PC-3 (cell line): ENCODE data around the gene ASCC3. TPM values are rescaled to one million over a fixed set of nuclear protein-coding genes. Genes with fewer than 3 reads are reported as not detected.

ENCODE experiments used
- ATAC-seq: fragments of 200-7000 bp; cut with Tn5 transposase; 2 replicates; pipeline ENCODE4 v1.9.1; 2020; ENCODE audit warnings: mild to moderate bottlenecking, moderate library complexity
- BruUV-seq: library from RNA; stranded (reverse); fragments of 400-500 nt; replicated peaks from 2 replicates; lab custom pipeline; 2021; lab: Mats Ljungman, UMichigan
- CTCF ChIA-PET: fragments of 300-600 bp; sonication (Branson Sonifier 250); formaldehyde crosslinking; loops from one replicate; lab custom pipeline; 2022; ENCODE audit warnings: antibody characterized with exemption; lab: Charles Lee
- POLR2A ChIA-PET: fragments of 300-600 bp; sonication (Branson Sonifier 250); formaldehyde crosslinking; loops from one replicate; lab custom pipeline; 2022; ENCODE audit warnings: antibody characterized with exemption; ENCODE audit not compliant: unreplicated experiment; lab: Charles Lee
- DNase-seq: peaks from one replicate; pipeline ENCODE4 v3.0.0-alpha.2; 2015
- H2AFZ ChIP-seq: fragments of 300-600 bp; sonication (generic); 2 replicates; pipeline ENCODE4 v1.6.0; 2016; ENCODE audit warnings: antibody characterized with exemption, low read length
- H3F3A ChIP-seq: fragments of 300-600 bp; sonication (generic); one replicate; pipeline ENCODE4 v1.6.0; 2017; ENCODE audit warnings: antibody characterized with exemption, low read length, control low read depth, mild to moderate bottlenecking; ENCODE audit not compliant: unreplicated experiment
- H3K27ac ChIP-seq: fragments of 300-600 bp; sonication (generic); 2 replicates; pipeline ENCODE4 v1.5.1; 2016; ENCODE audit warnings: mild to moderate bottlenecking, low read length
- H3K27me3 ChIP-seq: fragments of 300-600 bp; sonication (generic); 2 replicates; pipeline ENCODE4 v1.6.1; 2016; ENCODE audit warnings: low read length, mixed read lengths
- H3K36me3 ChIP-seq: fragments of 300-600 bp; sonication (generic); 2 replicates; pipeline ENCODE4 v1.6.1; 2016; ENCODE audit warnings: low read depth, mixed run types, low read length, mixed read lengths
- H3K4me1 ChIP-seq: fragments of 300-600 bp; sonication (generic); 2 replicates; pipeline ENCODE4 v1.5.1; 2016; ENCODE audit warnings: low read length; ENCODE audit not compliant: insufficient read depth
- H3K4me2 ChIP-seq: fragments of 300-600 bp; sonication (generic); 2 replicates; pipeline ENCODE4 v1.6.0; 2016; ENCODE audit warnings: low read length
- H3K4me3 ChIP-seq: fragments of 300-600 bp; sonication (generic); 2 replicates; pipeline ENCODE4 v1.5.1; 2016; ENCODE audit warnings: mild to moderate bottlenecking, low read length, mixed read lengths
- H3K79me2 ChIP-seq: fragments of 300-600 bp; sonication (generic); 2 replicates; pipeline ENCODE4 v1.6.1; 2017; ENCODE audit warnings: low read length, mixed read lengths
- H3K9ac ChIP-seq: fragments of 300-600 bp; sonication (generic); 2 replicates; pipeline ENCODE4 v1.6.0; 2016; ENCODE audit warnings: mild to moderate bottlenecking, low read length
- H3K9me2 ChIP-seq: fragments of 300-600 bp; sonication (generic); replicated peaks from 2 replicates; pipeline ENCODE4 v1.6.1; 2016; ENCODE audit warnings: mixed run types, low read length, mixed read lengths
- H3K9me3 ChIP-seq: fragments of 300-600 bp; sonication (generic); 2 replicates; pipeline ENCODE4 v1.6.1; 2016; ENCODE audit warnings: low read length, mixed read lengths
- H4K20me1 ChIP-seq: fragments of 300-600 bp; sonication (generic); 2 replicates; pipeline ENCODE4 v1.6.1; 2016; ENCODE audit warnings: low read length, mixed read lengths
- CTCF ChIP-seq: fragments of 300-600 bp; sonication (generic); conservative IDR thresholded peaks from 2 replicates; pipeline ENCODE4 v1.5.1; 2017; ENCODE audit warnings: antibody characterized with exemption, low read depth, mild to moderate bottlenecking, low read length
- EZH2 ChIP-seq: fragments of 300-600 bp; sonication (generic); IDR thresholded peaks from one replicate; pipeline ENCODE4 v1.6.1; 2017; ENCODE audit warnings: antibody characterized with exemption, mild to moderate bottlenecking, low read length; ENCODE audit not compliant: unreplicated experiment
- EZH2phosphoT487 ChIP-seq: fragments of 300-600 bp; sonication (generic); IDR thresholded peaks from 2 replicates; pipeline ENCODE4 v1.6.1; 2018; ENCODE audit warnings: mild to moderate bottlenecking, antibody characterized with exemption, low read length, borderline replicate concordance
- intact Hi-C: fragments of 100-400 bp; cut with micrococcal nuclease; formaldehyde crosslinking; loops from 2 replicates; pipeline ENCODE4 v1.9.0; 2023
- total RNA-seq: library from RNA; depleted of rRNA; stranded (reverse); fragments of >200 nt; gene quantifications from 2 replicates; pipeline ENCODE4 v1.2.3, GENCODE V29; 2014

ASCC3 gene
- total RNA-seq, 1 experiment from 2014 or later, result 27.7 TPM

GRCh38 chr6:100614386-100614785, 266.7 kb downstream of the ASCC3 start:
- no peaks in the 10 kb centered on the region for H3K36me3 ChIP-seq
- H3K9ac ChIP-seq, result no peak overlapping the region
- no peaks in the 10 kb centered on the region for H3K9me3 ChIP-seq
- H3K27me3 ChIP-seq, result no peaks in the 10 kb centered on the region
- ChIA-PET POLR2A (no interaction called here), CTCF (no interaction called here)
- peaks cover 17% of the 10 kb centered on the region for H3K4me1 ChIP-seq
- no peak for ATAC-seq
- intact Hi-C loops, result no loop called here
- BruUV-seq, result no TSS peak
- H3K4me3 ChIP-seq, result no peak overlapping the region
- H3K79me2 ChIP-seq, result no peaks in the 10 kb centered on the region
- no peak overlapping the region for H2AFZ ChIP-seq
- no peak for DNase-seq
- H4K20me1 ChIP-seq, result no peaks in the 10 kb centered on the region
- TF ChIP-seq EZH2, result no peak
- TF ChIP-seq EZH2phosphoT487, result no peak
- no peak for TF ChIP-seq CTCF
- H3K9me2 ChIP-seq, result no peaks in the 10 kb centered on the region
- H3F3A ChIP-seq, result no peaks in the 10 kb centered on the region
- H3K27ac ChIP-seq, result no peak overlapping the region
- H3K4me2 ChIP-seq, result no peak overlapping the region

DNA sequence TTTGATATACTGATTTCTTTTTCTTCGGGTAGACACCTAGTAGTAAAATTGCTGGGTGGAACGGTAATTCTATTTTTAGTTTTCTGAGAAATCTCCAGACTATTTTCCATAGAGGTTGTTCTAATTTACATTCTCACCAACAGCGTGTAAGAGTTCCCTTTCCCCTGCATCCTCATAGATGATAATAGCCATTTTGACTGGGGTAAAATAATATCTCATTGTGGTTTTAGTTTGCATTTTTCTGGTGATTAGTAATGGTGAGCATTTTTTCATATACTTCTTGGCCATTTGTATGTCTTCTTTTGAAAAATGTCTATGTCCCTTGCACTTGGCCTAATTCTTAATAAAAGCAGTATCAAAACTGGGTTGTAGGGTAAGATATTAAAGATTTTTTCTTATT, 267.5 kb downstream of the ASCC3 start:
- ChIA-PET POLR2A (no interaction called here), CTCF (no interaction called here)
- Histone ChIP-seq H3K79me2 (no peaks in the 10 kb centered on the region), H2AFZ (no peak overlapping the region), H4K20me1 (no peaks in the 10 kb centered on the region), H3K27ac (no peak overlapping the region), H3K9ac (no peak overlapping the region), H3K9me3 (no peaks in the 10 kb centered on the region), H3K4me1 (peaks cover 12% of the 10 kb centered on the region), H3K4me2 (no peak overlapping the region), H3K9me2 (no peaks in the 10 kb centered on the region), H3F3A (no peaks in the 10 kb centered on the region), H3K4me3 (no peak overlapping the region), H3K27me3 (no peaks in the 10 kb centered on the region), H3K36me3 (no peaks in the 10 kb centered on the region)
- TF ChIP-seq CTCF, result no peak
- TF ChIP-seq EZH2phosphoT487, result no peak
- TF ChIP-seq EZH2, result no peak
- BruUV-seq, result no TSS peak
- intact Hi-C loops, result no loop called here
- DNase-seq (no peak), ATAC-seq (no peak)

DNA sequence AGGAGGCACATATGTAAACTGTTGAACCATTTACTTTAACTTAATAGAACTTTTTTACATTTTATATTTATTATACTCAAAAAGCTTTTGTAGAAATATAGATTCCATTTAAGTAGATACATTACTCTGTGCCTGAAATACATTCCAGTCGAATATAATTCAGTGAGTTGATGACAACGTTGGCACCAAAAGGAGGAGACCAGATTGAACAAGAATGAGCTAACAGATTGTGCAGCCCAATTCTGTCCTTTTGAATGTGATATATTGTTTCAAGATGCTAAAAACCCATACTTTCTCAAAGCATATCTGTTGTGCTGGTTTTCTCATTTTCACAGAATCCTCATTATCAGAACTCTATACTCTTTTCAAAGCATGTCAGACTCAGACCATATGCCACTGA, 269.0 kb downstream of the ASCC3 start:
- Histone ChIP-seq H3K9ac (no peak overlapping the region), H3K4me3 (no peak overlapping the region), H3K27ac (no peak overlapping the region), H3K27me3 (no peaks in the 10 kb centered on the region), H4K20me1 (no peaks in the 10 kb centered on the region), H3K36me3 (no peaks in the 10 kb centered on the region), H2AFZ (no peak overlapping the region), H3K9me2 (no peaks in the 10 kb centered on the region), H3K4me2 (no peak overlapping the region), H3K9me3 (no peaks in the 10 kb centered on the region), H3K79me2 (no peaks in the 10 kb centered on the region), H3K4me1 (no peaks in the 10 kb centered on the region), H3F3A (no peaks in the 10 kb centered on the region)
- intact Hi-C loops, result no loop called here
- CTCF ChIA-PET, result no interaction called here
- BruUV-seq, result no TSS peak
- POLR2A ChIA-PET, result no interaction called here
- DNase-seq (no peak), ATAC-seq (no peak)
- TF ChIP-seq CTCF, result no peak
- no peak for TF ChIP-seq EZH2
- no peak for TF ChIP-seq EZH2phosphoT487
